Activated gamma-delta T cell treated with Interleukin-2 at 50 U/mL for 16 hours (primary cell): Measurements from ENCODE around the gene HS6ST3.
"Not testable (repeated sequence)": the region's sequence is repeated elsewhere in the genome, so short reads cannot be mapped to it uniquely, and the experiment has no call there.

Experiments used
- DNase-seq: peaks from one replicate; pipeline ENCODE4 v3.0.0-alpha.2; 2020

The HS6ST3 gene

GRCh38 chr13:96473526-96474180, 383.7 kb downstream of the HS6ST3 start:
- no peak for DNase-seq

GRCh38 chr13:96474181-96474557, 384.3 kb downstream of the HS6ST3 start:
- DNase-seq, result no peak

- no peak for DNase-seq
Observed at GRCh38 chr13:96475103-96475502, 385.2 kb downstream of the HS6ST3 start.

- DNase-seq, result no peak
Observed at GRCh38 chr13:96481482-96481881, 391.6 kb downstream of the HS6ST3 start.

DNA sequence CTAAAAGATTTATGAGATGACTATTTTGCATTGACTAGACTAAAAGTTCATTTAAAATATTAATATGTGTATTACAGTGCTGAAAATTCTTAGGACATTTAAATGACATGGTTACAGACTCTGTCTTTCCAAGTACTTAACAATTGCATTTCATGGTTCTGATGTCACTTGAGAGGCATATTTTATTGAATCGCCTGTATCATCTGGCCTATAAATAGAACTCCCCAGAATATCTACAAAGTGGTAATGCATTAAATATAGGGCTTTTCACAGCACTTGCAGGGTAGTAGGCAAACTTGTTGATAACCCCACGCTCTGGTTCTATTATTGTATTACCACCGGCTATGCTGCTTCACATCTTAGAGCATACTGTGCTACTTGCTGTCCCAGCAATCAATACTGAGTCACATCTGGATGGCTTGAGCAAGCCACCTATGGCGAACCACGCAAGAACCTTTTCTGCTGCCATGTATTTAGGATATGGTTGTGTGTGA, 400.6 kb downstream of the HS6ST3 start:
- no peak for DNase-seq

- no peak for DNase-seq
Observed at GRCh38 chr13:96491103-96491502, 401.2 kb downstream of the HS6ST3 start.

DNA sequence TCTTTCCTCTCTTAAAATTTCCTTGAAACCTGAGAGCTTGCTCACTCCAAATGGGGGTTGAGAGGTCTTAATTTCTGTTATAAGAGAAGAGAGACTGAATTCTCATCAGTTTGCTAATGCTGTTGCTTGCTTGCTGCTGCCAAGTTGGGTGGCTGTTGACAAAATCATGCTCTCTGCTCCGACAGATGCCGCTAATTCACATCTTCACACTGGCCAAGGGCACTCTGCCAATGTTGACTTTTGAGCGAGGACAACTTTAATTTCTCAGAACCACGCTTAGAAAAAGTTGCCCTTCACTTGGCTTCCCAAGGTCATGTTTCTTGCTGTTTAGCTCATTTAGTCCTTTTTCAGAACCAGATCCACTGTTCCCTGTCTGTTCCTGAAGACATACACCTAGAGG, 402.9 kb downstream of the HS6ST3 start:
- DNase-seq, result no peak

DNA sequence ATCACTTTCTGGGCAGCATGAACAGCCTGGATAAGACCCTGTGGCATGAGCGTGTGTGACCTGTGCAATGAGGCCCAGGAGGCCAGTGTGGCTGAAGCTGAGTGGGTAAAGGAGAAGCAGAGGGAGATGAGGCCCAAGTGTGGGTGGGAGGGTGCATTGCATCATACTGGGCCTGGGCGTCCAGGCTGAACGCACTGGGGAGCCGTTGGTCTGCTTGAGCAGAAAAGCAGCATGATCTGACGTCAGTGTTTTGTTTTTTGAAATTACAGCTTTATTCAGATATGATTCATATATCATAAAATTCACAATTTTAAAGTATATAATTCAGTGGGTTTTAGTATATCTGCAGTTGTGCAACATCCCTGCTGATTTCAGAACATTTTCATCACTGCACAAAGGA, 409.7 kb downstream of the HS6ST3 start:
- DNase-seq, result no peak

GRCh38 chr13:96500953-96501352, 411.0 kb downstream of the HS6ST3 start:
- DNase-seq, result no peak

DNA sequence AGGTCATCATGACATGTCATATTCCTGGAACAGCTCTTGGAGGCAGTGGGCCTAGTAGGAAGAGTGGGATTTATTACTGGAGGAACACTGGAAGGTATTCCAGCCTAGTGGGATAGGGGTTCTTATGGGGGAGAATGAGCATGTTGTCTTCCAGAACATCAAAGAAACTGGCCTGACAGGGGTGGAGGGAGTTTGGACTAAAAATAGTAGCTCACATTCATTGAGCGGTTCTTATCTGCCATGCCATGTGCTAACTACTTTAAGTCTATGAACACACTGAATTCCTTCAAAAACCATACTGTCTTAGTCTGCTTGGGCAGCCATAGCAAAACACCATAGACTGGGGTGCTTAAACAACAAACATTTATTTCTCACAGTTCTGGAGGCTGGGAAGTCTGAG, 413.6 kb downstream of the HS6ST3 start:
- no peak for DNase-seq

DNA sequence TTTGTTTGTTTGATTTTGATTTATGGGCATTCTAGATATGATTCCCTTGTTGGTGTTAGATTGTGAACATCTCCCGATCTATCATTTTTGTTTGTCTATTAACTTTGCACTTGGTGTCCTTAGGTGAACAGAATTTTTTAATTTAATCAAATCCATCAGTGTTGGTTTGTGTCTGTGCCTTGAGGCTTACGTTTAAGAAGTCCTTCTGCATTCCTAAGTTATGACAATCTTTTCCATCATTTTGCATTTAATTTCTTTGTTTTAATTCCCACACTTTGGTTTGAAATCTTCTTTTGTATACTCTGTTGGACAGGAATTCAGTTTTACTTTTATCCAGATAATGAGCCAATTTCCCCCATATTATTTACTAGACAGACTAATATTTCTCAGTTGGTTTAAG, 421.7 kb downstream of the HS6ST3 start:
- no peak for DNase-seq

GRCh38 chr13:96519380-96519779, 429.5 kb downstream of the HS6ST3 start:
- DNase-seq, result no peak

DNA sequence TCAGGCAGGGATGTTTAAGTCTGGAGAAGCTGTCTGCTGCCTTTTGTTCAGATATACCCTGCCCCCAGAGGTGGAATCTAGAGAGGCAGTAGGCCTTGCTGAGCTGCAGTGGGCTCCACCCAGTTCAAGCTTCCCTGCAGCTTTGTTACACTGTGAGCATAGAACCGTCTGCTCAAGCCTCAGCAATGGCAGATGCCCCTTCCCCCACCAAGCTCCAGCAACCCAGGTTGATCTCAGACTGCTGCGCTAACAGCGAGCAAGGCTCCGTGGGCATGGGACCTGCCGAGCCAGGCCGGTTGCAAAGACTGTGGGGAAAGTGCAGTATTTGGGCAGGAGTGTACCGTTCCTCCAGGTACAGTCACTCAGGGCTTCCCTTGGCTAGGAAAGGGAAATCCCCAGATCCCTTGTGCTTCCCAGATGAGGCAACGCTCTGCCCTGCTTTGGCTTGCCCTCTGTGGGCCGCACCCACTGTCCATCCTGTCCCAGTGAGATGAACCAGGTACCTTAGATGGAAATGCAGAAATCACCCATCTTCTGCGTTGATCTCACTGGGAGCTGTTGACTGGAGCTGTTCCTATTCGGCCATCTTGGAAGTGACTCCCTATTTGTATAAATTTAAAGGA, 434.6 kb downstream of the HS6ST3 start:
- DNase-seq, result not testable (repeated sequence)

GRCh38 chr13:96525715-96526114, 435.8 kb downstream of the HS6ST3 start:
- DNase-seq, result no peak

DNA sequence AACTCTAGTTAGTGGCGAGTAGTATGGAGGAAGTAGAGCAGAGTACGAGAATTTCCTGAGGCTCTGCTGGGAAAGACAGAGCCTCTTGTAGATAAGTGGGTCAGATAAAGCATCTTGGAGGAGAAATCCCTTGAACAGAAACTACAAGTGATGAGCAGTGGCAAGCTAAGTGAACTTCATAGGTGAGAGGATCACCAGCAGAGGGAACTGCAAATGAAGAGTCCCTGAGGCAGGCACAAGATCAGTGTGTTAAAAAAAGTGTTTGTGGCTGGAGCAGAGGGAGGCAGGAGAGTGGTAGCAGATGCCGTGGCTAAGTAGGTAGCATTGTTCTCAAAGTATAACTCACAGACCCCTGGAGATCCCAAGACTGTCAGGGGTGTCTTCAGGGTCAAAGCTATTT, 437.6 kb downstream of the HS6ST3 start:
- DNase-seq, result no peak

DNA sequence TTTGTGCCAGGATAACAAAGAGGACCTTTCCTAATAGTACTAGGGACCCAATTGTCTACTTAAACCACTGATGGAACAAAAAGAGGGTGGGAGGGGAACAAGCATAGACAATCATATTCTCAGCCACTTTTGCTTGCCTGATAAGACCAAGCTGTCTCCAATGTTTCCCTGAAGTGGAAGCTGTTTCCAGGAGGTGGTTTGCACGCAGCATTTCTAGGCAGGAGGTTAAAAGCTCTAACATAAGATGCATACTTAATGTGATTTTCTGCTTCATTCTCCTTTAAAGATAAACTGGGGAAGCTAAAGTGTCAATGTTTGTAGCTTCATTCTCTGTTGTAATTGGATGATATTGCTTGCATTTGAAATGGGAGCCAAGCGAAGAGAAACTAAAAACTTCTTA, 442.9 kb downstream of the HS6ST3 start:
- no peak for DNase-seq

GRCh38 chr13:96533408-96533807, 443.5 kb downstream of the HS6ST3 start:
- no peak for DNase-seq

- DNase-seq, result no peak
Observed at GRCh38 chr13:96539791-96540190, 449.9 kb downstream of the HS6ST3 start.

DNA sequence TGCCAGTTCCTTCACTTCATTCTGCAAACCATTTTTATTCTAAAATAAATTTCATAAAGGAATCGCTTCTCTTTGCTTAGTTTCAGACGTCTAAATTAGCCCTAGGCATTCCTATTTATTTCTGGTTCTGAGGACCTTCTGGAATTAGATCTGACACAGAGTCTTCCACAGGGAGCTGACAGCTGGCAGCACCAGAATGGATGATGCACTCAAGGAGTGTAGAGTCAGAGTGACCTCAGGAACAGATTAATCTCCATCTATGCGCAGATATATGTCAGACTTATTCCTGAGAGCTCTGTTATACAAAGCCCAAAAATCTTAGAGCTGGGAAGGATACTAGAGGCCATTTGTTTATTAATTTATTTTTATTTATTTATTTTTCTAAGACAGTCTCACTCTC, 450.8 kb downstream of the HS6ST3 start:
- no peak for DNase-seq

DNA sequence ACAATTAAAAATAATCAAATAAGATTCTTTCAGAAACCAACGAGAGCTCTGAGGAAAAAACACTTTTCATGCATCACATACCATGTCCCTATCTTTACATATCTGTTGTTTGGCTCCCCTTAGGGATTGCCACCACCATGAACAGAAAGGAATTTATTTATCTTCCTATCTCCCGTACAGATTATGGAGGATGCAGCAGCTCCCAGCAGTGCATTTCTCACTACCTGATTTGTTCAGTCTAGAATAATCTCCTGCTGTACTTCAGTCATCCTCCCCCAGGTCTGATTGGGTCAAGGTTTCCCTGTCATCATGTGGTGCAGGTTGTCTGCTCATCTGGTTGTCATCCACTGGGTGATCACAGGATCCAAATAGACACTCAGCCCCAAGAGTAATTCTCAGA, 453.1 kb downstream of the HS6ST3 start:
- no peak for DNase-seq

GRCh38 chr13:96544957-96545356, 455.1 kb downstream of the HS6ST3 start:
- no peak for DNase-seq

GRCh38 chr13:96546463-96546862, 456.6 kb downstream of the HS6ST3 start:
- DNase-seq, result no peak

- DNase-seq, result no peak
Observed at GRCh38 chr13:96551546-96551945, 461.6 kb downstream of the HS6ST3 start.

- no peak for DNase-seq
Observed at GRCh38 chr13:96552559-96552958, 462.7 kb downstream of the HS6ST3 start.

DNA sequence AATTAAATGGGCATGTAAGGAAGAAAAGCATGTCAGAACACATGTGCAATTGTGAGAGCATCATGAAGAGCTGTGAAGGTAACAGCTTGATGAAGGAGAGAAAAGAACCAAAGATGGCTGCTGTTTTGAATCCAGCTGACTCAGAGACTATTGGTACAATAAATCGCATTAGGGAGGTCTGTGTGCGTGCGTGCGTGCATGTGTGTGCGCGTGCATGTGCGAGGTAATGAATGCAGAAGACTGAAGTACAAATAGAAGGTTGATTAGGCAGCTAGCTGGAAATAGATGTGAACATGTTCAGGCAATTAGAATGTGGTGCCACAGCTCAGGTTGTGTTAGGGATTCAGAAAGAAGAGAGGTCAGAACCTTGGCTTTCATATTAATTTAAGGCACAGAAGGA, 463.9 kb downstream of the HS6ST3 start:
- no peak for DNase-seq
